HG03520 (cell line): ENCODE results near the gene CD3G.
"Not testable (repeated sequence)": the region's sequence is repeated elsewhere in the genome, so short reads cannot be mapped to it uniquely, and the experiment has no call there.

Source experiments
- ATAC-seq: cut with Tn5 transposase; IDR thresholded peaks from one replicate; pipeline ENCODE4 v1.9.1; 2021; ENCODE audit warnings: mild to moderate bottlenecking, moderate library complexity; ENCODE audit not compliant: unreplicated experiment

CD3G gene

GRCh38 chr11:118343981-118344515 lies at the start of gene CD3G:
Gene CD3G (plus strand): TSS chr11:118344344. CDS start chr11:118344424, 80 bp downstream.
- no peak for ATAC-seq

- no peak for ATAC-seq
Measured at GRCh38 chr11:118295199-118295598, 48.9 kb upstream of the CD3G start.

GRCh38 chr11:118295815-118296454 lies 48.2 kb upstream of the CD3G start:
- ATAC-seq: no peak

- ATAC-seq: no peak
Measured at GRCh38 chr11:118301600-118302195, 42.4 kb upstream of the CD3G start.

- ATAC-seq: no peak
Measured at GRCh38 chr11:118304227-118304567, 39.9 kb upstream of the CD3G start.

- no peak for ATAC-seq
Measured at GRCh38 chr11:118304568-118305248, 39.4 kb upstream of the CD3G start, which contains the start of gene CD3E. Gene CD3E (plus strand): TSS chr11:118304730. CDS start chr11:118304953, 223 bp downstream.

- ATAC-seq: no peak
Measured at GRCh38 chr11:118305726-118306125, 38.4 kb upstream of the CD3G start.

- no peak for ATAC-seq
Measured at GRCh38 chr11:118306556-118306955, 37.6 kb upstream of the CD3G start.

- ATAC-seq: not testable (repeated sequence)
Measured at GRCh38 chr11:118308995-118309528, 35.1 kb upstream of the CD3G start.

- ATAC-seq: no peak
Measured at GRCh38 chr11:118310271-118310670, 33.9 kb upstream of the CD3G start.

- ATAC-seq: no peak
Measured at GRCh38 chr11:118310781-118311485, 33.2 kb upstream of the CD3G start.

- ATAC-seq: no peak
Measured at GRCh38 chr11:118311518-118311917, 32.6 kb upstream of the CD3G start.

GRCh38 chr11:118312328-118312727 lies 31.8 kb upstream of the CD3G start:
- no peak for ATAC-seq

- ATAC-seq: no peak
Measured at GRCh38 chr11:118313242-118313641, 30.9 kb upstream of the CD3G start.

GRCh38 chr11:118314988-118315411 lies 29.1 kb upstream of the CD3G start:
- no peak for ATAC-seq

- no peak for ATAC-seq
Measured at GRCh38 chr11:118318124-118318523, 26.0 kb upstream of the CD3G start.

GRCh38 chr11:118318581-118319336 lies 25.4 kb upstream of the CD3G start:
- no peak for ATAC-seq

- no peak for ATAC-seq
Measured at GRCh38 chr11:118319337-118319707, 24.8 kb upstream of the CD3G start.

- ATAC-seq: no peak
Measured at GRCh38 chr11:118320515-118320914, 23.6 kb upstream of the CD3G start.

GRCh38 chr11:118321386-118322082 lies 22.6 kb upstream of the CD3G start:
- ATAC-seq: no peak
